Left lung (tissue), 10 donors: Measurements from ENCODE around the gene TNS3. TPM values are rescaled to one million over a fixed set of nuclear protein-coding genes. Genes with fewer than 3 reads are reported as not detected.

Source experiments
- ATAC-seq: fragments of 200-7000 bp; cut with Tn5 transposase; one replicate; pipeline ENCODE4 v1.9.1; 2020; ENCODE audit warnings: moderate library complexity
- DNase-seq, 4 donors: peaks; one replicate each; pipeline ENCODE4 v3.0.0-alpha.2; 2013 to 2020
- H3K27ac ChIP-seq, 2 donors: fragments of 200-600 bp; sonication (generic) in 1 of 2; one replicate each; pipeline versions ENCODE4 v1.5.0 to v1.8.0; 2020 to 2021
- H3K27me3 ChIP-seq, 2 donors: fragments of 200-600 bp; sonication (generic) in 1 of 2; one replicate each; pipeline versions ENCODE4 v1.5.0 to v1.8.0; 2020 to 2021
- H3K36me3 ChIP-seq, 2 donors: fragments of 200-600 bp; sonication (generic) in 1 of 2; one replicate each; pipeline versions ENCODE4 v1.5.0 to v1.8.0; 2020 to 2021
- H3K4me1 ChIP-seq, 2 donors: fragments of 200-600 bp; one replicate each; pipeline ENCODE4 v1.8.0; 2021
- H3K4me3 ChIP-seq, 2 donors: fragments of 200-600 bp; sonication (generic) in 1 of 2; one replicate each; pipeline versions ENCODE4 v1.5.0 to v1.8.0; 2020 to 2021; ENCODE audit warnings: mild to moderate bottlenecking in 1 of 2
- H3K9me3 ChIP-seq, 2 donors: fragments of 200-600 bp; sonication (generic) in 1 of 2; one replicate each; pipeline versions ENCODE4 v1.5.0 to v1.8.0; 2020 to 2021
- intact Hi-C, 2 donors: fragments of 100-400 bp; cut with DNase I; formaldehyde crosslinking; loops; one replicate each; pipeline versions ENCODE4 v1.11.2 to v1.14.2; 2022
- polyA plus RNA-seq, 6 donors: library from polyadenylated mRNA; unstranded; fragments of 120-200 nt; gene quantifications; one replicate each; pipeline ENCODE4 v1.2.1, GENCODE V29; 2013; ENCODE audit not compliant: insufficient read length in 6 of 6
- total RNA-seq, 2 donors: library from RNA; stranded (reverse); fragmentation: NEBNext Ultra II Directional; extraction: Animal tissue kit (Norgen Biotek cat#: 25700); gene quantifications; one replicate each; pipeline ENCODE4 v1.2.1, GENCODE V29; 2021
- TF ChIP-seq, protein P1 (sequence below), 2 donors: fragments of 200-600 bp; sonication (generic) in 1 of 2; IDR thresholded peaks; one replicate each; pipeline versions ENCODE4 v1.5.0 to v1.8.0; 2021; ENCODE audit warnings: antibody characterized with exemption in 2 of 2
- donor health status: DM: no; HTN: yes; CAD: no.
- donor health status: DM: no; HTN: no; CAD: no.

Gene TNS3
- total and polyA plus RNA-seq, 8 donors = 86.3 to 151 (median 97.8) TPM

DNA sequence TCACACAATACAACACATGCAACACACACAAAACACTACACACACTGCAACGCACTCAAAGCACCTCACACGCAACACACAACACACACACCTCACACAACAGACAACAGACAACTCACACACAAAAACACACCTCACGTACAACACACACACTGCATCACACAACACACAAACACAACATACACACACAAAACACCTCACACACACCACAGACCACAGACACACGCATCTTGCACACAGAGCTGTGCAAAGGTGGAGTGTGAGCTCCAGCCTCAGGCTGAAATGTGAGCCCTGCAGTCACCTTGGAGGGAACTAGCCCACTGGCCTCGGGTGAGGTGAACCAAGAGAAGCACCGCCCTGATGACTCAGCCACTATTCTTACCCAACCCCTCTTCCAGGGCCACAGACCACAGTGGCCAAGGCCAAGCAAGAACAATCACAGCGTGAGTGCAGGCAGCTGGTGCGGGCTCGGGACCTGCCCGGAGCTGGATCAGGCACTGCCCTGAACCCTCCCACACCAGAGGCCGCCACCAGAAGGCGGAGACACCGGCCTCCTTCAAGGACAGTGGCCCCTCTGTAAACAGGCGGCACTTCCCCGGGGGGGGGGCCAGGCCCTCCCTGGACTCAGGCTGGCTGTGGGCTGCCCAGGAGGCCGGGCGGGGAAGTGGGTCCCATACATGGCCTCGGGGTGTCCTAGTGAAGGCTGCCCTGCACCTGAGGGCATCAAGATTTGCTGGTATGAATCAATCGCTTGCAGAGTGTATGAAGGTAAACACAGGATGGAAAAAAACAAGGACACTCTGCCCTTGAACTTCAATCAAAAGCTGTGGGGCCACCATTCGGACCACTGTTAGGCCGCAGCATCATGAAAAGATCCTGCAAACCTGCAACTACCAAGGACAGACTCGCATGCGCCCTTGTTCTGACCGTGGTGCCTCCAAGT lies 106.7 kb downstream of the TNS3 start:
- DNase-seq = peak in 3 of 4 donors; percentile 71 to 94 (median 93)
- peaks cover 0 to 16% of the 10 kb centered on the region in 2 donors for H3K36me3 ChIP-seq
- peak overlapping the region; percentile 60 to 76 for H3K27ac ChIP-seq
- intact Hi-C loops = no loop called here
- H3K4me3 ChIP-seq = no peak overlapping the region
- peaks cover 23 to 59% of the 10 kb centered on the region in 2 donors for H3K4me1 ChIP-seq
- no peaks in the 10 kb centered on the region for H3K27me3 ChIP-seq
- TF ChIP-seq, protein P1, sequence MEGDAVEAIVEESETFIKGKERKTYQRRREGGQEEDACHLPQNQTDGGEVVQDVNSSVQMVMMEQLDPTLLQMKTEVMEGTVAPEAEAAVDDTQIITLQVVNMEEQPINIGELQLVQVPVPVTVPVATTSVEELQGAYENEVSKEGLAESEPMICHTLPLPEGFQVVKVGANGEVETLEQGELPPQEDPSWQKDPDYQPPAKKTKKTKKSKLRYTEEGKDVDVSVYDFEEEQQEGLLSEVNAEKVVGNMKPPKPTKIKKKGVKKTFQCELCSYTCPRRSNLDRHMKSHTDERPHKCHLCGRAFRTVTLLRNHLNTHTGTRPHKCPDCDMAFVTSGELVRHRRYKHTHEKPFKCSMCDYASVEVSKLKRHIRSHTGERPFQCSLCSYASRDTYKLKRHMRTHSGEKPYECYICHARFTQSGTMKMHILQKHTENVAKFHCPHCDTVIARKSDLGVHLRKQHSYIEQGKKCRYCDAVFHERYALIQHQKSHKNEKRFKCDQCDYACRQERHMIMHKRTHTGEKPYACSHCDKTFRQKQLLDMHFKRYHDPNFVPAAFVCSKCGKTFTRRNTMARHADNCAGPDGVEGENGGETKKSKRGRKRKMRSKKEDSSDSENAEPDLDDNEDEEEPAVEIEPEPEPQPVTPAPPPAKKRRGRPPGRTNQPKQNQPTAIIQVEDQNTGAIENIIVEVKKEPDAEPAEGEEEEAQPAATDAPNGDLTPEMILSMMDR (IDR thresholded peaks at IDR 0.05) = peak in 1 of 2 donors; percentile 12
- no peaks in the 10 kb centered on the region for H3K9me3 ChIP-seq
- peak; percentile 91 for ATAC-seq

DNA sequence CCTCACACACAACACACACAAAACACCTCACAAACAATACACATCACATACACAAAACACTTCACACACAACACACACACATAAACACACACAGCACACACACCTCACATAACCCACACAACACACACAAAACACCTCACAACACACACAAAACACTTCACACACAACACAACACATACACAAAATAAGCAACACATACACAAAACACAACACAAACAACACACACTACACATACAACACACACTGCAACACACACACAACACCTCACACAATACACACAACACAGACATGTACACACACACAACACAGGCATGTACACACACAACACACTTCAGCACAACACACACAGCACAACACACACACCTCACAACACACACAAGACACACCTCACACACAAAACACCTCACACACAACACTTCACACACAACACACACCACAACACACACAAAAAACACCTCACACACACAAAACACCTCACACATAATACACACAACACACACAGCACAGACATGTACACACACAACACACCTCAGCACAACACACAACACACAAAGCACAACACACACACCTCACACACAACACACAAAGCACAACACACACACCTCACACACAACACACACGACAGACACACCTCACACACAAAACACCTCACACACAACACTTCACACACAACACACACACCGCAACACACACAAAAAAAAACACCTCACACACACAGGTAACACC lies 107.5 kb downstream of the TNS3 start:
- peaks cover 0 to 16% of the 10 kb centered on the region in 2 donors for H3K36me3 ChIP-seq
- H3K4me1 ChIP-seq = peaks cover 23 to 51% of the 10 kb centered on the region in 2 donors
- no peak overlapping the region for H3K4me3 ChIP-seq
- intact Hi-C loops = no loop called here
- no peak for ATAC-seq
- no peak for DNase-seq
- no peaks in the 10 kb centered on the region for H3K9me3 ChIP-seq
- H3K27ac ChIP-seq = peak overlapping the region; percentile 60 to 76
- no peaks in the 10 kb centered on the region for H3K27me3 ChIP-seq
- TF ChIP-seq, protein P1 (IDR thresholded peaks at IDR 0.05) = no peak

DNA sequence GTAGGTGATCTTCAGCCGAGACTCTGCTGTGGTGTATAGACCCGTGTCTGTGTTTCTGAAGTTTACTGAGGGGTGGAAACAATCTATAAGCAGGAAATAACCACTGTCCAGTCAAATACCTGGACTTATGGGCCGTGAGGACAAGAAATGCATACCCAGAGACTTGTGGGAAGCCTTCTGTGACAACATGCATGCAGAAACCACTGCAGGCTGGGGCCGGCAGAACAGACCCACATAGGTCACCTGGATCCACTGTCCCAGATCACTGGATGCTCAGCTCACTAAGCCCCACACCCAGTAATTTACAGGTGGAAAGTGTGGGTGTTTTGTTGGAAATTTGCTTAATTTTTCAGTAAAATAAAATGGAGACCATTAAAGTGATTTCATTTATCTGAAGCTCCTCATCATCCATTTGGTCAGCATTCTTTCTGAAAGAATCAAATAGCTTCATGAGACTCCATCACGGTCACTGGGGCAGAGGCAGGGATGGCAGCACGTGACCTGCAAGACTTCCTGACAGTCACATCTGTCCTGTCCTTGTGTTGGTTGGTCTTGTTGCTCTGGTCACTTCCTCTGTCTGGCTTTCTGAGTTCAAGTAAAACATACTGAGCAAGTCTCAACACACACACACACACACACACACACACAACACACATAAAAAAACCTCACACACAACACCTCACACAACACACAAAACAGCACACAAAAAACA lies 108.3 kb downstream of the TNS3 start:
- no peaks in the 10 kb centered on the region for H3K9me3 ChIP-seq
- intact Hi-C loops = no loop called here
- H3K27me3 ChIP-seq = no peaks in the 10 kb centered on the region
- TF ChIP-seq, protein P1 (IDR thresholded peaks at IDR 0.05) = no peak
- no peak overlapping the region for H3K4me3 ChIP-seq
- peaks cover 0 to 16% of the 10 kb centered on the region in 2 donors for H3K36me3 ChIP-seq
- peak overlapping the region; percentile 60 to 76 for H3K27ac ChIP-seq
- DNase-seq (peak in 1 of 4 donors; percentile 74), ATAC-seq (peak; percentile 12)
- H3K4me1 ChIP-seq = peaks cover 18 to 45% of the 10 kb centered on the region in 2 donors

DNA sequence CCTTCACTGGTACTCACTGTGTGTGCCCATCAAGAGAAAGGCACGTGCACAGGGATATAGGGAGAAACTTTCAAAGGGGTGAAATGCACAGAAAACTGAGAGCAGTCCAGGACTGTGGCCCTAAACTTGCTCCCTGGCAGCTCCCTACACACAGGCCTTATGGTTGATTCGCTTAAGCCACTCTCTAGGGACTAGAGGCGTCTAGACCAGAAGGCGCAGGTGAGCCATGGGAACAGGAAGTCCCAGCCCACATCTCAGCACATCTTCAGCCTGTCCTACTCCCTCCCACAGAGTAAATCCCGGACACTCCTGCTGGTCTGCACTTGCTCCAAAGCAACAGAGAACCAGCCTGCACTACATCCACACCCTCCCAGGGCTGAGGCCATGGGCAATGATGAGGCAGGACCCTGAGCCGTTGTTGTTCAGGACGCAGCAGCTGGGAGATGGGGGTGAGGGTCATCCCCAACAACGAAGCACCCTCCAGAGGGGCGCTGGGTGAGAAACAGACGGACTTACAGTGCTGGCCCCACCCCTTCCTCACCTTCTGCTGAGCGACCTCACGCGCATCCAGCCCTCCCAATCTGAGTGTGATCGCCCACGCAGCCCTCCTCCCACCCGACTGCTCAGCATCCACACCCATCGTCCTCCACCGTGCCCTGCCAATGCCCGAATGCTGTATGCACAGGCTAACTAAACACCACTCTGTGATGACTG lies 109.3 kb downstream of the TNS3 start:
- Histone ChIP-seq H3K36me3 (peaks cover 0 to 16% of the 10 kb centered on the region in 2 donors), H3K27ac (no peak overlapping the region), H3K9me3 (no peaks in the 10 kb centered on the region), H3K4me3 (no peak overlapping the region), H3K4me1 (peaks cover 9 to 36% of the 10 kb centered on the region in 2 donors), H3K27me3 (no peaks in the 10 kb centered on the region)
- ATAC-seq (no peak), DNase-seq (peak in 1 of 4 donors; percentile 32)
- TF ChIP-seq, protein P1 (IDR thresholded peaks at IDR 0.05) = no peak
- intact Hi-C loops = no loop called here
